Left renal pelvis (tissue), 4 donors: ENCODE measurements around the gene TIMM29. TPM values are rescaled to one million over a fixed set of nuclear protein-coding genes. Genes with fewer than 3 reads are reported as not detected.

ENCODE experiments used
- DNase-seq, 4 donors: peaks; one replicate each; pipeline ENCODE4 v3.0.0-alpha.2; 2013; ENCODE audit warnings: low read depth in 4 of 4, low spot score in 3 of 4
- polyA plus RNA-seq, 4 donors: library from polyadenylated mRNA; unstranded; fragments of 120-200 nt; gene quantifications; one replicate each; pipeline ENCODE4 v1.2.1, GENCODE V29; 2013; ENCODE audit not compliant: insufficient read length in 4 of 4

TIMM29 gene
- polyA plus RNA-seq = 10 to 100 TPM; 17.5 to 33.6 (median 26.4) TPM

- DNase-seq = peak; percentile 96 to 99 (median 99)
Measured at GRCh38 chr19:10928563-10929401, at the start of gene TIMM29, which contains the start of gene YIPF2. Gene TIMM29 (plus strand): TSS chr19:10928811. CDS start chr19:10928823, 12 bp downstream. Gene YIPF2 (minus strand): TSS chr19:10928639. CDS start chr19:10928410, 229 bp downstream.

GRCh38 chr19:10881403-10882107 is 47.1 kb upstream of the TIMM29 start:
- DNase-seq = no peak

- DNase-seq = no peak
Measured at GRCh38 chr19:10882108-10882457, 46.5 kb upstream of the TIMM29 start.

- no peak for DNase-seq
Measured at GRCh38 chr19:10884274-10884673, 44.3 kb upstream of the TIMM29 start.

- DNase-seq = no peak
Measured at GRCh38 chr19:10885201-10886169, 43.1 kb upstream of the TIMM29 start.

GRCh38 chr19:10887616-10888367 is 40.8 kb upstream of the TIMM29 start:
- no peak for DNase-seq

- no peak for DNase-seq
Measured at GRCh38 chr19:10888421-10888866, 40.2 kb upstream of the TIMM29 start.

GRCh38 chr19:10889880-10890279 is 38.7 kb upstream of the TIMM29 start:
- DNase-seq = no peak

GRCh38 chr19:10891405-10892086 is 37.1 kb upstream of the TIMM29 start:
- DNase-seq = peak in 1 of 4 donors; percentile 63

- DNase-seq = no peak
Measured at GRCh38 chr19:10892256-10892655, 36.4 kb upstream of the TIMM29 start.

- DNase-seq = no peak
Measured at GRCh38 chr19:10894911-10895213, 33.7 kb upstream of the TIMM29 start.

GRCh38 chr19:10895363-10895762 is 33.2 kb upstream of the TIMM29 start:
- DNase-seq = no peak

GRCh38 chr19:10895920-10896319 is 32.7 kb upstream of the TIMM29 start:
- no peak for DNase-seq

- DNase-seq = no peak
Measured at GRCh38 chr19:10896851-10897526, 31.6 kb upstream of the TIMM29 start.

GRCh38 chr19:10898633-10899032 is 30.0 kb upstream of the TIMM29 start:
- DNase-seq = no peak

GRCh38 chr19:10899151-10899653 is 29.4 kb upstream of the TIMM29 start:
- DNase-seq = no peak

GRCh38 chr19:10907925-10908324 is 20.7 kb upstream of the TIMM29 start:
- no peak for DNase-seq

- no peak for DNase-seq
Measured at GRCh38 chr19:10908380-10908960, 20.1 kb upstream of the TIMM29 start.
